ENCODE data around the gene LSM7. TPM values are rescaled to one million over a fixed set of nuclear protein-coding genes. Genes with fewer than 3 reads are reported as not detected.

Gene LSM7
- total RNA-seq, 2 experiments from 2014 or later = 73.6 to 80.1 TPM

DNA sequence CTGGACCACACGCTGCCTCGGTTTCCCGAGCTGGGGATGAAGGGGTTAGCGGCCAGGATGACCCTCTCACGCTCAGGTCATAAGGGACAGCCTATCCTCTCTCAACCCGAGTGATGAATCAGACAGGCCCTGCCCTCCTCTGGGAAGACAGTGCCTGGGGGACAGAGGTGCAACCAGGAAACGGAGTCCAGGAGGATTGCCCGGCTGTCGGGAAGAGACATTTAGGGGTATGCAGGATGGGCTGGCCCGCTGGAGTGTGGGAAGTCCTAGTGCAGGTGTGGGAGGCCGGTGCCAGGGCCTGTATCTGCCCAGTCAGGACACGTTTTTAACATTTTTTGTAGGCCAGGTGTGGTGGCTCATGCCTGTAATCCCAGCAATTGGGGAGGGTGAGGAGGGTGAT, 8.3 kb downstream of the LSM7 start:
- Histone ChIP-seq H3K4me3 (ENCODE audit: low read length) (no peak overlapping the region), H3K4me1 (ENCODE audit: insufficient read depth, low read length) (peaks cover 8% of the 10 kb centered on the region), H3K27me3 (ENCODE audit: control insufficient read depth in 1 of 2, insufficient read depth in 2 of 2, low read length in 2 of 2) (no peaks in the 10 kb centered on the region), H3K36me3 (ENCODE audit: insufficient read depth, low read length) (peaks cover 35% of the 10 kb centered on the region), H3K27ac (ENCODE audit: low read depth in 1 of 2, low read length in 2 of 2) (no peak overlapping the region), H3K9me3 (ENCODE audit: control insufficient read depth in 1 of 2, insufficient read depth in 1 of 2, low read length in 2 of 2) (peaks cover 7 to 11% of the 10 kb centered on the region in 2 experiments)
- ChIA-PET POLR2A (no interaction called here), CTCF (no interaction called here)
- no peak for DNase-seq
- H3K9me3 Mint-ChIP-seq = peaks cover 3% of the 10 kb centered on the region
- H3K36me3 Mint-ChIP-seq (ENCODE audit: low read depth) = peaks cover 7% of the 10 kb centered on the region
- intact Hi-C loops (cut with DNase I, micrococcal nuclease) = no loop called here
- peaks cover 9% of the 10 kb centered on the region for H3K27me3 Mint-ChIP-seq
- H3K4me3 Mint-ChIP-seq = no peak overlapping the region
- no peak for ATAC-seq (ENCODE audit: poor library complexity)
- TF ChIP-seq, protein P1, sequence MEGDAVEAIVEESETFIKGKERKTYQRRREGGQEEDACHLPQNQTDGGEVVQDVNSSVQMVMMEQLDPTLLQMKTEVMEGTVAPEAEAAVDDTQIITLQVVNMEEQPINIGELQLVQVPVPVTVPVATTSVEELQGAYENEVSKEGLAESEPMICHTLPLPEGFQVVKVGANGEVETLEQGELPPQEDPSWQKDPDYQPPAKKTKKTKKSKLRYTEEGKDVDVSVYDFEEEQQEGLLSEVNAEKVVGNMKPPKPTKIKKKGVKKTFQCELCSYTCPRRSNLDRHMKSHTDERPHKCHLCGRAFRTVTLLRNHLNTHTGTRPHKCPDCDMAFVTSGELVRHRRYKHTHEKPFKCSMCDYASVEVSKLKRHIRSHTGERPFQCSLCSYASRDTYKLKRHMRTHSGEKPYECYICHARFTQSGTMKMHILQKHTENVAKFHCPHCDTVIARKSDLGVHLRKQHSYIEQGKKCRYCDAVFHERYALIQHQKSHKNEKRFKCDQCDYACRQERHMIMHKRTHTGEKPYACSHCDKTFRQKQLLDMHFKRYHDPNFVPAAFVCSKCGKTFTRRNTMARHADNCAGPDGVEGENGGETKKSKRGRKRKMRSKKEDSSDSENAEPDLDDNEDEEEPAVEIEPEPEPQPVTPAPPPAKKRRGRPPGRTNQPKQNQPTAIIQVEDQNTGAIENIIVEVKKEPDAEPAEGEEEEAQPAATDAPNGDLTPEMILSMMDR (IDR thresholded peaks at IDR 0.05) = no peak
- H3K27ac Mint-ChIP-seq = no peak overlapping the region
- peaks cover 5% of the 10 kb centered on the region for H3K4me1 Mint-ChIP-seq (ENCODE audit: low read depth)

DNA sequence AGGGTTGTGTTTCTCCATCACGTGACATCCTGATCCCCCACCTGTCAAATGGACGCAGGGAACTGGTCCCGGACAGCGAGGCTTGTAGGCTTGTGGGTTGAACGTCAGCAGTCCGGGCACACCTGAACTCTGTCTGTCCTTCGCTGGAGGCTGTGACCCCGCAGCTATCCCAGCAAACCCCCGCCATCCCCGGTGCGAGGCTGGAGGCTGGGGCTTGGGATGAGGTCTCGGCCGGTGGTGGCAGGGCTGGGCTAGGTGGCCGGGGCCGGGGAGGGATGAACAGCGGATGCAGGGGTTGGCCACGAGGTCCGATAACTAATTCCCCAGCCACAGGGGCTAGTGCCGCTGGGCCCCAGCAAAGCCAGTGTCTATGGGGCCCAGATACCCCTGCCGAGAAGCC, 8.8 kb downstream of the LSM7 start:
- Histone ChIP-seq H3K36me3 (ENCODE audit: insufficient read depth, low read length) (peaks cover 30% of the 10 kb centered on the region), H3K4me1 (ENCODE audit: insufficient read depth, low read length) (peaks cover 8% of the 10 kb centered on the region), H3K27me3 (ENCODE audit: control insufficient read depth in 1 of 2, insufficient read depth in 2 of 2, low read length in 2 of 2) (no peaks in the 10 kb centered on the region), H3K9me3 (ENCODE audit: control insufficient read depth in 1 of 2, insufficient read depth in 1 of 2, low read length in 2 of 2) (peaks cover 12 to 14% of the 10 kb centered on the region in 2 experiments), H3K4me3 (ENCODE audit: low read length) (no peak overlapping the region), H3K27ac (ENCODE audit: low read depth in 1 of 2, low read length in 2 of 2) (no peak overlapping the region)
- no peak overlapping the region for H3K4me3 Mint-ChIP-seq
- ChIA-PET CTCF (no interaction called here), POLR2A (no interaction called here)
- ATAC-seq (ENCODE audit: poor library complexity) (no peak), DNase-seq (no peak)
- peaks cover 14% of the 10 kb centered on the region for H3K27me3 Mint-ChIP-seq
- TF ChIP-seq, protein P1 (IDR thresholded peaks at IDR 0.05) = no peak
- no peak overlapping the region for H3K27ac Mint-ChIP-seq
- H3K9me3 Mint-ChIP-seq = peaks cover 6% of the 10 kb centered on the region
- H3K4me1 Mint-ChIP-seq (ENCODE audit: low read depth) = peaks cover 3% of the 10 kb centered on the region
- intact Hi-C loops (cut with DNase I, micrococcal nuclease) = loop anchor here in 1 of 2 experiments (5.0 kb wide), 1 partner anchor 42 kb away; no protein-coding TSS in a partner anchor
- peaks cover 4% of the 10 kb centered on the region for H3K36me3 Mint-ChIP-seq (ENCODE audit: low read depth)

DNA sequence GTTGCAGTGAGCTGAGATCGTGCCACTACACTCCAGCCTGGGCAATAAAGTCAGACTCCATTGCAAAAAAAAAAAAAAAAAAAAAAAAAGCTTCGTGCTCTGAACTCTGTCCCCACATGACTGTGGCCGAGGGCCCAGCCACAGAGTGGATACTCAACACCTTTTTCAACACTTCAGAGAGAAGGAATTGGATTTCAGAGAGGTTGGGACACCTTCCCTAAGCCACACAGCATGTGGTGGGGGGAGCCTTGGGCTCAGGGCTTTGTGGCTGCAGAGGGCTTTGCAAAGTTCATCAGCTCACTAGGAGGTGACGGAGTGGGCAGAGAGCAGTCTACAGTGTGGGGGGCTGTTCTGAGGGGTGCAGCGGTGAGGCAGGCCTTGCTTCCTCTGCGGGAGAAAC, 9.5 kb downstream of the LSM7 start:
- Mint-ChIP-seq H3K27ac (no peak overlapping the region), H3K4me1 (ENCODE audit: low read depth) (no peaks in the 10 kb centered on the region), H3K9me3 (peaks cover 6% of the 10 kb centered on the region), H3K27me3 (peaks cover 15% of the 10 kb centered on the region), H3K36me3 (ENCODE audit: low read depth) (no peaks in the 10 kb centered on the region), H3K4me3 (no peak overlapping the region)
- peaks cover 16% of the 10 kb centered on the region in 2 experiments for H3K9me3 ChIP-seq (ENCODE audit: control insufficient read depth in 1 of 2, insufficient read depth in 1 of 2, low read length in 2 of 2)
- ATAC-seq (ENCODE audit: poor library complexity) (no peak), DNase-seq (no peak)
- TF ChIP-seq, protein P1 (IDR thresholded peaks at IDR 0.05) = no peak
- ChIA-PET CTCF (no interaction called here), POLR2A (no interaction called here)
- H3K4me1 ChIP-seq (ENCODE audit: insufficient read depth, low read length) = peaks cover 8% of the 10 kb centered on the region
- no peak overlapping the region for H3K27ac ChIP-seq (ENCODE audit: low read depth in 1 of 2, low read length in 2 of 2)
- intact Hi-C loops (cut with DNase I, micrococcal nuclease) = loop anchor here in 1 of 2 experiments (5.0 kb wide), 1 partner anchor 42 kb away; no protein-coding TSS in a partner anchor
- peaks cover 2% of the 10 kb centered on the region in 2 experiments for H3K27me3 ChIP-seq (ENCODE audit: control insufficient read depth in 1 of 2, insufficient read depth in 2 of 2, low read length in 2 of 2)
- no peak overlapping the region for H3K4me3 ChIP-seq (ENCODE audit: low read length)
- peaks cover 24% of the 10 kb centered on the region for H3K36me3 ChIP-seq (ENCODE audit: insufficient read depth, low read length)

Measured in CD4-positive, alpha-beta T cell (primary cell).